AG09319 (cell line): ENCODE data around the gene PSMC1.
A peak's percentile ranks its signal among the peaks of the same experiment; 100 is the strongest.
"Not testable (repeated sequence)": the region's sequence is repeated elsewhere in the genome, so short reads cannot be mapped to it uniquely, and the experiment has no call there.

ENCODE experiments used
- DNase-seq: peaks from one replicate; pipeline ENCODE4 v3.0.0-alpha.2; 2010; ENCODE audit warnings: low read depth; ENCODE audit errors: extremely low read depth
- CTCF ChIP-seq: IDR thresholded peaks from 2 replicates; pipeline ENCODE4 v1.5.1; 2011; ENCODE audit warnings: low read depth, mild to moderate bottlenecking, inconsistent platforms, low read length, moderate library complexity

The PSMC1 gene

GRCh38 chr14:90256354-90257131 lies at the start of gene PSMC1:
TSS of gene PSMC1 (plus strand) at chr14:90256553. CDS start at chr14:90256598, 45 bp downstream.
- DNase-seq: peak; percentile 82
- no peak for TF ChIP-seq CTCF

- TF ChIP-seq CTCF: no peak
- DNase-seq: no peak
These were observed 43.1 kb upstream of the PSMC1 start for GRCh38 chr14:90213099-90213748.

- no peak for TF ChIP-seq CTCF
- DNase-seq: no peak
These were observed 27.9 kb upstream of the PSMC1 start for GRCh38 chr14:90228478-90228877.

GRCh38 chr14:90229942-90230341 lies 26.4 kb upstream of the PSMC1 start:
- not testable (repeated sequence) for DNase-seq

GRCh38 chr14:90235179-90235976 lies 21.0 kb upstream of the PSMC1 start:
- TF ChIP-seq CTCF: peak; percentile 82
- DNase-seq: peak; percentile 2

- TF ChIP-seq CTCF: no peak
- DNase-seq: no peak
These were observed 17.2 kb upstream of the PSMC1 start for GRCh38 chr14:90239139-90239538.

- DNase-seq: no peak
- TF ChIP-seq CTCF: no peak
These were observed 13.9 kb upstream of the PSMC1 start for GRCh38 chr14:90242444-90242843.
